ENCODE data around the gene TP73.
A peak's percentile ranks its signal among the peaks of the same experiment; 100 is the strongest.

The TP73 gene

DNA sequence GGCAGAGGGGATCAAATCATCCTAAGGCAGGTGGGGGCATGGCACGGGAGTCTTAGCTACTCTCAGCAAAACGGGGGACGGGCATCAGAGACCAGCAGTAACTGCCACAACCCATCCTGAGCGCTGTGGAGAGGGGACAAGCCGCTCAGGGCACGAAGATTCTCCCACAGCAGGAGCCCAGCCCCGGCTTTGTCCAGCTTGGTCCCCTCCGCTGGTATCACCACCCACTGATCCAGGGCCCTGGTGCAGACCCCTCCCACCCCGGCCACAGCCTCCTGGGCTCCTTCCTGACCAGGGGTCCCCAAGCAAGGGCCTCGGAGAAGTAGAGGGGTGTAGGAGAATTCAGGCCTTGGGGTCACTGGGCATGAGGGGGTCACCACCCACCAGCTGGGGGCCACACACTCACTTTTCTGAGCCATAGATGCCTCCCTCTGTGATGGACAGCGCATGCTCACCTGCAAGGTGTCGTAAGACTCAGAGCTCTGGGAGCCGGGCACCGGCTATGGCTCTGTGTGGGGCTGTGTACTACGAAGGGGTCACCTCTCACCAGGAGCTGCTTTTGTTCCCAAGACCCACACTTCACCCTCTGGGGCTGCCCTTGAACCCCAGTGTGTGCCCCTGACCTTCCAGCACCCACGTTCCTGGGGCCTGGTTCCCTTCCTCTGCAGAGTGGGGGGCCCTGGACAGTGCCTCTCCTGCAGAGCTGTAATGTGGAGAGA is 117.9 kb downstream of the TP73 start:
- no peak for DNase-seq
- Histone ChIP-seq H3K27ac (ENCODE audit: insufficient read depth in 1 of 2, low read depth in 1 of 2, low read length in 2 of 2, poor library complexity in 1 of 2, severe bottlenecking in 2 of 2) (no peak overlapping the region), H3K36me3 (ENCODE audit: control insufficient read depth in 4 of 4, insufficient read depth in 4 of 4, low read length in 3 of 4) (no peaks in the 10 kb centered on the region), H3K27me3 (replicated peaks in 2 of 5; ENCODE audit: control insufficient read depth in 4 of 5, insufficient read depth in 5 of 5, low read length in 4 of 5) (no peaks in the 10 kb centered on the region), H3K4me1 (ENCODE audit: control extremely low read depth in 1 of 4, control insufficient read depth in 4 of 4, insufficient read depth in 4 of 4, low read length in 3 of 4) (peaks cover 0 to 40% (median 29%) of the 10 kb centered on the region in 4 experiments), H3K9me3 (ENCODE audit: control extremely low read depth in 1 of 5, control insufficient read depth in 4 of 5, insufficient read depth in 2 of 5, low read depth in 1 of 5, low read length in 4 of 5) (no peaks in the 10 kb centered on the region), H3K4me3 (ENCODE audit: control insufficient read depth in 1 of 7, extremely low read depth in 1 of 7, insufficient read depth in 4 of 7, low read depth in 2 of 7, low read length in 6 of 7) (no peak overlapping the region)
- CTCF ChIA-PET = interaction anchor here (0.8 to 1.1 kb wide), 2 partner anchors 10 to 24 kb away, joined by 3 read pairs; no protein-coding TSS in a partner anchor
- POLR2A ChIA-PET = no interaction called here
- 90% methylated on average over 12 of the region's 16 CpGs for WGBS (ENCODE audit: insufficient coverage)

DNA sequence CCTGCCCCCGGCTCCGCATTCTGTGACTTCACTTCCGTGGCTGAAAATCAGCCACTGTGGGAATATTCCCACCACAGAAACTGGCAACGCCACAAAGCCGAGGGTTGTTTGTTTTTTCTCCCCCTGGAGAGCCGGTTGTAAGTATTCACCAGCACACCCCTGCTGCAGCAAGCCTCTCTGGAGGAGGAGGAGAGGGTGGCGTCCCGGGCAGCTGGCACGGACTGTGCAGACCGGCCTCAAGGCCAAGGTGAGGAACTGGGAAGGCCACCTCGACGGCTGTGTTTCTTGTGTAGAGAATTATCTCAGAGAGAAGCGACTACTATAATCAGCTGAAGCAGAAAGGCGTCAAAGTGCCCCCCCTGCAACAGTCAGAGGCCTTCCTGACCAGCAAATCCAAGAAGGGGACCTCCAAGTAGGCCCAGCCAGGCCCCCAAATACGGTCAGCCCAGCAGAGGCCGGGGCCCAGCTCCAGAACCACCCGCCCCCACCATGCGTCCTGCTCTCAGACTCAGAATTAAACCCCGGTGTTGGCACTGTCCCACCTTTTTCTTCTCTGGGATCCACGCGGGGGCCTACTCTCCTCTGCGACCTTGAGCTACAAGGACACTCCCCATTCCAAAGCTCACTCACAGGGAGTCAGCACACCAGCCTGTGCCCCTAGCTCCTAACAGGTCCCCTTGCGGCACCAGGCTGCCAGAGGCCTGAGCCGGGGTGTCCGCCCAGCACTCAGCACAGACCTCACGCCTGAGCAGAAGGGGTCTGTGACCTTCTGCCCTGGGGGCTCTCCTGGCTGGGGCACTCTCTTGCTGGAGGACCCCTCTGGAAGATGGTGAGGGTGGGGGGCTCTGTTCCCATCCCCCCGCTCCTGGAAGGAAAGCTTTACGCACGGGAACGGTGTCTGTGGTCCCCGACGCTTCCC is 119.1 kb downstream of the TP73 start:
- no peaks in the 10 kb centered on the region for H3K36me3 ChIP-seq (ENCODE audit: control insufficient read depth in 4 of 4, insufficient read depth in 4 of 4, low read length in 3 of 4)
- ChIA-PET POLR2A (no interaction called here), CTCF (interaction anchor here (1.0 kb wide), 1 partner anchor 19 kb away, joined by 3 read pairs; no protein-coding TSS in a partner anchor)
- H3K27me3 ChIP-seq (replicated peaks in 2 of 5; ENCODE audit: control insufficient read depth in 4 of 5, insufficient read depth in 5 of 5, low read length in 4 of 5) = no peaks in the 10 kb centered on the region
- H3K4me3 ChIP-seq (ENCODE audit: control insufficient read depth in 1 of 7, extremely low read depth in 1 of 7, insufficient read depth in 4 of 7, low read depth in 2 of 7, low read length in 6 of 7) = peak overlapping the region; percentile 34 to 80 (median 60)
- no peaks in the 10 kb centered on the region for H3K9me3 ChIP-seq (ENCODE audit: control extremely low read depth in 1 of 5, control insufficient read depth in 4 of 5, insufficient read depth in 2 of 5, low read depth in 1 of 5, low read length in 4 of 5)
- H3K27ac ChIP-seq (ENCODE audit: insufficient read depth in 1 of 2, low read depth in 1 of 2, low read length in 2 of 2, poor library complexity in 1 of 2, severe bottlenecking in 2 of 2) = no peak overlapping the region
- peaks cover 0 to 51% (median 39%) of the 10 kb centered on the region in 4 experiments for H3K4me1 ChIP-seq (ENCODE audit: control extremely low read depth in 1 of 4, control insufficient read depth in 4 of 4, insufficient read depth in 4 of 4, low read length in 3 of 4)
- WGBS (ENCODE audit: insufficient coverage) = 87% methylated on average over 19 of the region's 32 CpGs
- no peak for DNase-seq

DNA sequence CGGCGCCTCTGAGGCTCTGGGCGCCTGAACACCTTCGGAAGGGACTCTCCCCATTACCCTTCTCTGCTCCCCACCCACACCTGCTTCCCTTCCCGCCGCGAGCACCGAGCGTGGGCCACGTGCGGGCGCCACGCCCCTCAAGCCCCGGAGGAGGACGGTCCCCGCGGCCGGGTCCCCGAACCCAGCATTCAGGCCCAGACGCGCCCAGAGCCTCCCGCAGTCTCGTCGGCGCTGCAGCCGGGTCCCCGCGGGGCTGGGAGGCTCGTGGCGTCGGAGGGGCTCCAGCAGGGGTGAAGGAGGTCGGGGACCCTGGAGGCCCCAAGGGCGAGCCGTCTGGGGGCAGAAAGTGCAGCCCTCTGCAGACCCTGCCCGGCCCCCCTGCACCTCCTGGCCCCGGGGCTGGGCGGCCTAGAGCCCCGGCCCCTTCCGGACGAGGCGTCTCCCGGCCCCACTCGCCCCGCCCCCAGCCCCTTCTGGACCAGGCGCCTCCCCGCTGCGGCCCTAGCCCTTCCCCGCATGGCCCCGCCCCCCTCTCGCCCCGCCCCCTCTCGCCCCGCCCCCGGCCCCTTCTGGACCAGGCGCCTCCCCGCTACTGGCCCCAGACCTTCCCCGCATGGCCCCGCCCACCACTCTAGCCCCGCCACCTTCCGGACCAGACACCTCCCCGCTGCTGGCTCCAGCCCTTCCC is 119.9 kb downstream of the TP73 start:
- ChIA-PET CTCF (interaction anchor here (1.0 kb wide), 1 partner anchor 18 kb away, joined by 3 read pairs; no protein-coding TSS in a partner anchor), POLR2A (no interaction called here)
- WGBS (ENCODE audit: insufficient coverage) = 0% methylated on average over 20 of the region's 61 CpGs
- Histone ChIP-seq H3K27ac (ENCODE audit: insufficient read depth in 1 of 2, low read depth in 1 of 2, low read length in 2 of 2, poor library complexity in 1 of 2, severe bottlenecking in 2 of 2) (no peak overlapping the region), H3K4me3 (ENCODE audit: control insufficient read depth in 1 of 7, extremely low read depth in 1 of 7, insufficient read depth in 4 of 7, low read depth in 2 of 7, low read length in 6 of 7) (peak overlapping the region; percentile 34 to 80 (median 60)), H3K4me1 (ENCODE audit: control extremely low read depth in 1 of 4, control insufficient read depth in 4 of 4, insufficient read depth in 4 of 4, low read length in 3 of 4) (peaks cover 0 to 51% (median 39%) of the 10 kb centered on the region in 4 experiments), H3K9me3 (ENCODE audit: control extremely low read depth in 1 of 5, control insufficient read depth in 4 of 5, insufficient read depth in 2 of 5, low read depth in 1 of 5, low read length in 4 of 5) (no peaks in the 10 kb centered on the region), H3K27me3 (replicated peaks in 2 of 5; ENCODE audit: control insufficient read depth in 4 of 5, insufficient read depth in 5 of 5, low read length in 4 of 5) (no peaks in the 10 kb centered on the region), H3K36me3 (ENCODE audit: control insufficient read depth in 4 of 4, insufficient read depth in 4 of 4, low read length in 3 of 4) (no peaks in the 10 kb centered on the region)
- DNase-seq = peak; percentile 84 to 93 (median 93)

DNA sequence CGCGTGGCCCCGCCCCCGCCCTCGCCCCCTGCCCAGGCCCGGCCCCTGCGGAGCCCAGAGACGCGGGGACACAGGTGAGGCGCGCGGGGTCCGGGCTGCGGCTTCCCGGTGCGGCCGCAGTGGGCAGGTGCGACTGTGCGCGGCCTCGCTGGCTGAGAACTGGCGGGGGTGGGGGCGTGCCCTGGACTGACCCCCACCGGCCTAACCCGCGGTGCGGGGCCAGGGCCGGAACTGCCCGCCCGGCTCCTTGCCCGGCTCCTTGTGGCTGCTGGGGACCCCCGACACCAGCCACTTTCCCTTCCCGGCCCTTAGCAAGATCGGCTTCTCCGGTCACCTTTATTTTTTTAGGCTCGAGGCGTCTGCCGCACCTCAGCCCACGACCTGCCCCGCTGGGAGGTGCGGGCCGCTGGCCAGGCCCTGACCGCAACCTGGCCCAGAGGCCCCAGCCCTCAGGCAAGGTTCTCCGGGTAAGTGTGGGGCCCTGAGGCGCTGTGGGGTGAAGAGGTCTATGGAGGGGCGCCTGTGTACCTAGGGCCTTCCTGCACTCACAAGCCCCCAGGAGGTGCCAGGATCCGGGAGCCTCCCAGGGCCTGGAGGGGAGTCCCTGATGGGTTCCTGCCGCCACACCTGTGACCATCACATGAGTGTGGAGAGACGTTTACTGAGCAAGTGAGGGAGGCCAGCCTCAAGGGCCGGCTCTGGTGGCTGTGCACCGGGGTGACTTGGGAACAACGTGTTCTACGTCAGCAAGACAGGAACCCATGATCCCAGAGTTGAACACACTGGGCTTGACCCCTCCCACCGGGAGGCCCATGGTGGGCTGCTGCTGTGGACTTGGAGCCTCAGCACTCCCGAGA is 120.6 kb downstream of the TP73 start, which contains the start of gene SMIM1:
Gene SMIM1, plus strand, starts transcription at position 35 of the 857 bp plus-strand sequence. CDS start 2,625 bp downstream, outside the sequence.
- peak in 1 of 3 donors; percentile 20 for DNase-seq
- H3K4me3 ChIP-seq (ENCODE audit: control insufficient read depth in 1 of 7, extremely low read depth in 1 of 7, insufficient read depth in 4 of 7, low read depth in 2 of 7, low read length in 6 of 7) = peak within 1 kb of the TSS; percentile 34 to 80 (median 61)
- CTCF ChIA-PET = interaction anchor here (1.5 kb wide), 1 partner anchor 21 kb away, joined by 6 read pairs; no protein-coding TSS in a partner anchor
- H3K4me1 ChIP-seq (ENCODE audit: control extremely low read depth in 1 of 4, control insufficient read depth in 4 of 4, insufficient read depth in 4 of 4, low read length in 3 of 4) = peaks cover 0 to 51% (median 39%) of the 10 kb centered on the region in 4 experiments
- WGBS (ENCODE audit: insufficient coverage) = 8% methylated on average over 41 of the region's 55 CpGs
- no peaks in the 10 kb centered on the region for H3K9me3 ChIP-seq (ENCODE audit: control extremely low read depth in 1 of 5, control insufficient read depth in 4 of 5, insufficient read depth in 2 of 5, low read depth in 1 of 5, low read length in 4 of 5)
- peak within 1 kb of the TSS in 1 of 2 experiments; percentile 68 for H3K27ac ChIP-seq (ENCODE audit: insufficient read depth in 1 of 2, low read depth in 1 of 2, low read length in 2 of 2, poor library complexity in 1 of 2, severe bottlenecking in 2 of 2)
- POLR2A ChIA-PET = no interaction called here
- H3K27me3 ChIP-seq (replicated peaks in 2 of 5; ENCODE audit: control insufficient read depth in 4 of 5, insufficient read depth in 5 of 5, low read length in 4 of 5) = no peaks in the 10 kb centered on the region
- H3K36me3 ChIP-seq (ENCODE audit: control insufficient read depth in 4 of 4, insufficient read depth in 4 of 4, low read length in 3 of 4) = no peaks in the 10 kb centered on the region

DNA sequence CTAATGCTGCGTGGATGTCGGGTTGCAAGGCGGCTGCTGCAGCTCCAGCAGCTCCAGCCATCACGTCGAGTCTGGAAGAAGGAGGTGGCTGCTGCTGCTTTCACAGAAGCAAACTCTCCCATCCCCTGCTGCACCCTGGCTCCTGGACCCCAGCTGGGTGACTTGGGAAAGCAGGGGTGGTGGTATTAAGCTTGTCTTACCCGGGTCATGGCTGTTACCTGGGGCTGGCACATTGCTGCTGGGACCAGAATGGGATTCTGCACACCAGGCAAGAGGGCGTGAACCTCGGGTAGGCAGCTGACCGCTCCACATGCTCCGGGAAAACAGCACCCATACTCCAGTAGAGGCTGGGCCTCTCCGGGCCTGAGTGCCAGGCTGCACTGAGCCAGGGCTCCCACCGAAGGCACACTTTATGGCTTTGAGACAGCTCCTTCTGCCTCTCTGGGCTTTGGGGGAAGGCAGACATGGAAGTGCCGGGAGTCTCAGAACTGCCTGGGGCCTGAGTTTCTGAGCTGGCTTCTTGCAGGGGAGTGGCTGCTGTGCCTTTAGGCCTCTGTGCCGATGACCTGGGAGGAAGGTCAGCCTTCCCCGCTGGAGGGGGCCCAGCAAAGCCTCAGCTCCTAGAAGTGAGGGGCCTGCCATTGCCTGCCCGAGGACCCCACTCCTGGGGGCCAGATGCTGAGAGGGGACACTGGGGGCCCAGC is 121.4 kb downstream of the TP73 start:
- H3K36me3 ChIP-seq (ENCODE audit: control insufficient read depth in 4 of 4, insufficient read depth in 4 of 4, low read length in 3 of 4) = peaks cover 0 to 7% (median 2%) of the 10 kb centered on the region in 4 experiments
- CTCF ChIA-PET = interaction anchor here (1.5 kb wide), 1 partner anchor 20 kb away, joined by 6 read pairs; no protein-coding TSS in a partner anchor
- 92% methylated on average over 12 of the region's 16 CpGs for WGBS (ENCODE audit: insufficient coverage)
- peak overlapping the region in 1 of 2 experiments; percentile 68 for H3K27ac ChIP-seq (ENCODE audit: insufficient read depth in 1 of 2, low read depth in 1 of 2, low read length in 2 of 2, poor library complexity in 1 of 2, severe bottlenecking in 2 of 2)
- H3K4me3 ChIP-seq (ENCODE audit: control insufficient read depth in 1 of 7, extremely low read depth in 1 of 7, insufficient read depth in 4 of 7, low read depth in 2 of 7, low read length in 6 of 7) = peak overlapping the region in 4 of 7 experiments; percentile 46 to 73 (median 66)
- no peaks in the 10 kb centered on the region for H3K9me3 ChIP-seq (ENCODE audit: control extremely low read depth in 1 of 5, control insufficient read depth in 4 of 5, insufficient read depth in 2 of 5, low read depth in 1 of 5, low read length in 4 of 5)
- POLR2A ChIA-PET = no interaction called here
- peaks cover 0 to 51% (median 39%) of the 10 kb centered on the region in 4 experiments for H3K4me1 ChIP-seq (ENCODE audit: control extremely low read depth in 1 of 4, control insufficient read depth in 4 of 4, insufficient read depth in 4 of 4, low read length in 3 of 4)
- DNase-seq = no peak
- no peaks in the 10 kb centered on the region for H3K27me3 ChIP-seq (replicated peaks in 2 of 5; ENCODE audit: control insufficient read depth in 4 of 5, insufficient read depth in 5 of 5, low read length in 4 of 5)

Data from common myeloid progenitor, CD34-positive (primary cell).